Activated T-helper 1 cell treated with anti-CD3 and anti-CD28 coated beads, Interleukin-12 subunit alpha, Interleukin-12 subunit beta, Interleukin-2, Interleukin-4 antibody, amounts not matched to agents 30 ng/mL and 10 ng/mL and 1 ng/mL, durations not matched to agents 14 hours and 24 hours and 36 hours (primary cell): ENCODE results near the gene SERPINA9. TPM values are rescaled to one million over a fixed set of nuclear protein-coding genes. Genes with fewer than 3 reads are reported as not detected.

Source experiments
- DNase-seq: peaks from one replicate; pipeline ENCODE4 v3.0.0; 2021; ENCODE audit warnings: low spot score
- H3K27ac Mint-ChIP-seq: one replicate; pipeline ENCODE4 v1.8.0; 2021; ENCODE audit warnings: mild to moderate bottlenecking, mixed read lengths
- H3K27me3 Mint-ChIP-seq: one replicate; pipeline ENCODE4 v1.8.0; 2022; ENCODE audit warnings: mild to moderate bottlenecking, moderate library complexity, mixed read lengths; ENCODE audit not compliant: insufficient read depth
- H3K36me3 Mint-ChIP-seq: one replicate; pipeline ENCODE4 v1.8.0; 2021; ENCODE audit warnings: low read depth, mixed read lengths
- H3K4me1 Mint-ChIP-seq: one replicate; pipeline ENCODE4 v1.8.0; 2021; ENCODE audit warnings: low read depth, mixed read lengths
- H3K4me3 Mint-ChIP-seq: one replicate; pipeline ENCODE4 v1.8.0; 2021; ENCODE audit warnings: mild to moderate bottlenecking, moderate library complexity, mixed read lengths
- H3K9me3 Mint-ChIP-seq: one replicate; pipeline ENCODE4 v1.8.0; 2021; ENCODE audit warnings: mixed read lengths
- intact Hi-C: fragments of 100-400 bp; cut with micrococcal nuclease; formaldehyde crosslinking; loops from one replicate; pipeline ENCODE4 v1.15.1; 2024
- total RNA-seq: library from RNA; stranded (reverse); gene quantifications from 2 replicates; pipeline ENCODE4 v1.2.3, GENCODE V29; 2022

SERPINA9 gene
- total RNA-seq, 1 donor from 2014 or later: not detected

- DNase-seq: no peak
- no peaks in the 10 kb centered on the region for H3K4me1 Mint-ChIP-seq
- intact Hi-C loops: no loop called here
- H3K4me3 Mint-ChIP-seq: no peak overlapping the region
- H3K9me3 Mint-ChIP-seq: no peaks in the 10 kb centered on the region
- H3K27ac Mint-ChIP-seq: no peak overlapping the region
- no peaks in the 10 kb centered on the region for H3K27me3 Mint-ChIP-seq
- no peaks in the 10 kb centered on the region for H3K36me3 Mint-ChIP-seq
These were observed 29.2 kb upstream of the SERPINA9 start for GRCh38 chr14:94505206-94505605.

GRCh38 chr14:94501588-94502516 lies 25.9 kb upstream of the SERPINA9 start:
- no peaks in the 10 kb centered on the region for H3K36me3 Mint-ChIP-seq

GRCh38 chr14:94500264-94500663 lies 24.3 kb upstream of the SERPINA9 start:
- H3K4me1 Mint-ChIP-seq: no peaks in the 10 kb centered on the region
- intact Hi-C loops: no loop called here
- H3K27ac Mint-ChIP-seq: no peak overlapping the region

More at GRCh38 chr14:94501588-94502516, 25.9 kb upstream of the SERPINA9 start:
- no peaks in the 10 kb centered on the region for H3K27me3 Mint-ChIP-seq
- no peaks in the 10 kb centered on the region for H3K9me3 Mint-ChIP-seq
- H3K4me1 Mint-ChIP-seq: no peaks in the 10 kb centered on the region
- DNase-seq: no peak
- intact Hi-C loops: no loop called here
- H3K4me3 Mint-ChIP-seq: no peak overlapping the region
- H3K27ac Mint-ChIP-seq: no peak overlapping the region

GRCh38 chr14:94499673-94500072 lies 23.7 kb upstream of the SERPINA9 start:
- Mint-ChIP-seq H3K4me1 (no peaks in the 10 kb centered on the region), H3K4me3 (no peak overlapping the region), H3K9me3 (no peaks in the 10 kb centered on the region), H3K27me3 (peaks cover 2% of the 10 kb centered on the region), H3K36me3 (no peaks in the 10 kb centered on the region), H3K27ac (no peak overlapping the region)
- no peak for DNase-seq
- intact Hi-C loops: no loop called here

More at GRCh38 chr14:94500264-94500663, 24.3 kb upstream of the SERPINA9 start:
- Mint-ChIP-seq H3K27me3 (peaks cover 2% of the 10 kb centered on the region), H3K9me3 (no peaks in the 10 kb centered on the region), H3K36me3 (no peaks in the 10 kb centered on the region), H3K4me3 (no peak overlapping the region)
- no peak for DNase-seq

GRCh38 chr14:94498215-94498614 lies 22.2 kb upstream of the SERPINA9 start:
- Mint-ChIP-seq H3K36me3 (no peaks in the 10 kb centered on the region), H3K9me3 (no peaks in the 10 kb centered on the region), H3K4me1 (no peaks in the 10 kb centered on the region), H3K27ac (no peak overlapping the region), H3K4me3 (no peak overlapping the region), H3K27me3 (peaks cover 2% of the 10 kb centered on the region)
- no peak for DNase-seq
- intact Hi-C loops: no loop called here

GRCh38 chr14:94494085-94494484 lies 18.1 kb upstream of the SERPINA9 start:
- H3K27ac Mint-ChIP-seq: no peak overlapping the region
- no peaks in the 10 kb centered on the region for H3K4me1 Mint-ChIP-seq
- H3K9me3 Mint-ChIP-seq: no peaks in the 10 kb centered on the region
- H3K36me3 Mint-ChIP-seq: no peaks in the 10 kb centered on the region
- DNase-seq: no peak
- peaks cover 2% of the 10 kb centered on the region for H3K27me3 Mint-ChIP-seq
- intact Hi-C loops: no loop called here
- no peak overlapping the region for H3K4me3 Mint-ChIP-seq

- Mint-ChIP-seq H3K27me3 (peaks cover 8% of the 10 kb centered on the region), H3K36me3 (no peaks in the 10 kb centered on the region), H3K4me3 (no peak overlapping the region), H3K4me1 (no peaks in the 10 kb centered on the region), H3K9me3 (no peaks in the 10 kb centered on the region), H3K27ac (no peak overlapping the region)
- DNase-seq: no peak
- intact Hi-C loops: no loop called here
These were observed 15.5 kb upstream of the SERPINA9 start for GRCh38 chr14:94491511-94491910.

- H3K9me3 Mint-ChIP-seq: no peaks in the 10 kb centered on the region
- H3K36me3 Mint-ChIP-seq: no peaks in the 10 kb centered on the region
- no peaks in the 10 kb centered on the region for H3K4me1 Mint-ChIP-seq
- H3K27me3 Mint-ChIP-seq: peaks cover 11% of the 10 kb centered on the region
- intact Hi-C loops: no loop called here
- DNase-seq: no peak
- no peak overlapping the region for H3K27ac Mint-ChIP-seq
- H3K4me3 Mint-ChIP-seq: no peak overlapping the region
These were observed 13.3 kb upstream of the SERPINA9 start for GRCh38 chr14:94489336-94489735.

- no peaks in the 10 kb centered on the region for H3K36me3 Mint-ChIP-seq
- DNase-seq: no peak
- peaks cover 11% of the 10 kb centered on the region for H3K27me3 Mint-ChIP-seq
- H3K4me3 Mint-ChIP-seq: no peak overlapping the region
- H3K9me3 Mint-ChIP-seq: no peaks in the 10 kb centered on the region
- H3K4me1 Mint-ChIP-seq: no peaks in the 10 kb centered on the region
- H3K27ac Mint-ChIP-seq: no peak overlapping the region
- intact Hi-C loops: loop anchor here (1.0 kb wide), 3 partner anchors 53 to 355 kb away; no protein-coding TSS in a partner anchor
These were observed 10.9 kb upstream of the SERPINA9 start for GRCh38 chr14:94486883-94487282.

- no peak overlapping the region for H3K4me3 Mint-ChIP-seq
- intact Hi-C loops: loop anchor here (1.0 kb wide), 3 partner anchors 52 to 354 kb away; no protein-coding TSS in a partner anchor
- DNase-seq: peak; percentile 21
- no peaks in the 10 kb centered on the region for H3K9me3 Mint-ChIP-seq
- H3K4me1 Mint-ChIP-seq: no peaks in the 10 kb centered on the region
- no peaks in the 10 kb centered on the region for H3K36me3 Mint-ChIP-seq
- H3K27ac Mint-ChIP-seq: no peak overlapping the region
- H3K27me3 Mint-ChIP-seq: peaks cover 11% of the 10 kb centered on the region
These were observed 10.2 kb upstream of the SERPINA9 start for GRCh38 chr14:94485944-94486841.

- no peaks in the 10 kb centered on the region for H3K4me1 Mint-ChIP-seq
- peaks cover under 1% of the 10 kb centered on the region for H3K9me3 Mint-ChIP-seq
- no peak overlapping the region for H3K27ac Mint-ChIP-seq
- H3K27me3 Mint-ChIP-seq: peaks cover 14% of the 10 kb centered on the region
- no peaks in the 10 kb centered on the region for H3K36me3 Mint-ChIP-seq
- intact Hi-C loops: no loop called here
- no peak overlapping the region for H3K4me3 Mint-ChIP-seq
- DNase-seq: no peak
These were observed 8.5 kb upstream of the SERPINA9 start for GRCh38 chr14:94484481-94484880.

- peaks cover 8% of the 10 kb centered on the region for H3K9me3 Mint-ChIP-seq
- H3K4me1 Mint-ChIP-seq: no peaks in the 10 kb centered on the region
- no peaks in the 10 kb centered on the region for H3K36me3 Mint-ChIP-seq
- no peak overlapping the region for H3K27ac Mint-ChIP-seq
- H3K4me3 Mint-ChIP-seq: no peak overlapping the region
- H3K27me3 Mint-ChIP-seq: peaks cover 14% of the 10 kb centered on the region
- intact Hi-C loops: no loop called here
- no peak for DNase-seq
These were observed 7.8 kb upstream of the SERPINA9 start for GRCh38 chr14:94483729-94484275.
